HG03457 (cell line): ENCODE results near the gene GTF2H4.
"Not testable (repeated sequence)": the region's sequence is repeated elsewhere in the genome, so short reads cannot be mapped to it uniquely, and the experiment has no call there.

Experiments
- ATAC-seq: cut with Tn5 transposase; IDR thresholded peaks from one replicate; pipeline ENCODE4 v1.9.1; 2021; ENCODE audit warnings: moderate number of reproducible peaks; ENCODE audit not compliant: unreplicated experiment

Gene GTF2H4

GRCh38 chr6:30893666-30894065 lies 14.3 kb upstream of the GTF2H4 start:
- ATAC-seq = no peak

- ATAC-seq = no peak
These were observed 13.6 kb upstream of the GTF2H4 start for GRCh38 chr6:30894381-30894780.

GRCh38 chr6:30894935-30895334 lies 13.1 kb upstream of the GTF2H4 start:
- ATAC-seq = no peak

GRCh38 chr6:30895343-30895742 lies 12.7 kb upstream of the GTF2H4 start:
- no peak for ATAC-seq

DNA sequence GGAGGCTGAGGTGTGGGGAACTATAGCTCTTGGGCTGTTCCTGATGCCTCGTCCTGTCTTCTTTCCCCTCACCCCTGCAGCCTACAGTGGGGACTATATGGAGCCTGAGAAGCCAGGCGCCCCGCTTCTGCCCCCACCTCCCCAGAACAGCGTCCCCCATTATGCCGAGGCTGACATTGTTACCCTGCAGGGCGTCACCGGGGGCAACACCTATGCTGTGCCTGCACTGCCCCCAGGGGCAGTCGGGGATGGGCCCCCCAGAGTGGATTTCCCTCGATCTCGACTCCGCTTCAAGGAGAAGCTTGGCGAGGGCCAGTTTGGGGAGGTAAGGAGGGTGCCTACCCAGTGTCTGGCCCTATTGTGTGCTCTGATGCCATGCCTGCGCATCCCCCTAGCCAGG lies 11.5 kb upstream of the GTF2H4 start:
- no peak for ATAC-seq

GRCh38 chr6:30897882-30898281 lies 10.1 kb upstream of the GTF2H4 start:
- no peak for ATAC-seq

GRCh38 chr6:30898750-30899360 lies 9.2 kb upstream of the GTF2H4 start:
- ATAC-seq = no peak

DNA sequence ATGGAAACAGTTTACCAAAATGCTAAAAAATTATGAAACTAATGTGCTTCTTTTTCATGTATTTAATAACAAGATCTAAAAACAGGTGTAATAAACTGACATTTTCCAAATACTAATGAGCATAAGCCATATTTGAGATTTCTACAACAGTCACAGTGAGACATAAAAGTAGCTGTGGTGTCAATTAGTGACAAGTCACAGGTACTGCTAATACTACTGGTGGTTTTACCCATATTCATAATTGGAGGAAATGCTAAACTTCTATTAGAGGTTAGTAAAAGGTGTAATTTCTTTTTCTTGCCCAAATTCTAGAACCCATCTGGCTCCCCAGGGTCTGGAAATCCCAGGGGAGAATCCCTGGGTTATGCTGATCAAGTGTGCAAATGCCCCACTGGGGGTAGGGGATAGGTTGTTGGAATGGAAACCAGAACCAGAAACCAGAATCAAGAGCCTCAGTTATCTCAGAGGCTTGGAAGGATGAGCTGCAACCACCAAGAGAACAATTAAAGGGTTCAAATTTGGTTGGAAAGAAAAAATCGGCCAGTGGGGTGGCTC lies 7.1 kb upstream of the GTF2H4 start:
- no peak for ATAC-seq

DNA sequence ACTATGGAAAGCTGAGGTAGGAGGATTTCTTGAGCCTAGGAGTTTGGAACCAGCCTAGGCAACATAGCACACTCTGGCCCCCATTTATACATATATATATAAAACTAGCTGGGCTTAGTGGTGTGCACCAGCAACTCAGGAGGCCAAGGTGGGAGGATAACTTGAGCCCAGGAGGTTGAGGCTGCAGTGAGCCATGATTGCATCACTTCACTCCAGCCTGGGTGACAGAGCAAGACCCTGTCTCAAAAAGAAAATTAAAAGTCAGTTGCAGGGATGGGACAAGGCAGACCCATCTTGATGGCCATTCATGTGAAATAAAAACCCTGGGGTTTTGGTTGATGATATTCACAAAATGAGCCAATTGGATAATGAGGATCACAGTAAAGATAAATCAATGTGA lies 6.6 kb upstream of the GTF2H4 start:
- no peak for ATAC-seq

DNA sequence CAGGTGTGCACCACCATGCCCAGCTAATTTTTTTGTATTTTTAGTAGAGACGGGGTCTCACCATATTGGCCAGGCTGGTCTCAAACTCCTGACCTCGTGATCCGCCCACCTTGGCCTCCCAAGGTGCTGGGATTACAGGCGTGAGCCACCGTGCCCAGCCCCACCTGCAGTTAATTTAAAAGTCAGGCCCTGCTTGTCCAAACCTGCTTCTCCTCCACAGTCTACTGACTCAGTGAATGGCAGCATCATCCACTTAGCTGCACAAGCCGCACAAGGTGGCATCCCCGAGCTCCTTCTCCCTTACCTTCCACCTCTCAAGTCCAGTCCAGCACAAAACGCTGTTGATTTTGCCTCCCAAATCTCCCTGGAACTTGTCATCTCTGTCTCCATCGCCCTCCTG lies 5.8 kb upstream of the GTF2H4 start:
- not testable (repeated sequence) for ATAC-seq

- ATAC-seq = no peak
These were observed 5.3 kb upstream of the GTF2H4 start for GRCh38 chr6:30902709-30903108.

GRCh38 chr6:30903236-30903635 lies 4.8 kb upstream of the GTF2H4 start:
- no peak for ATAC-seq

DNA sequence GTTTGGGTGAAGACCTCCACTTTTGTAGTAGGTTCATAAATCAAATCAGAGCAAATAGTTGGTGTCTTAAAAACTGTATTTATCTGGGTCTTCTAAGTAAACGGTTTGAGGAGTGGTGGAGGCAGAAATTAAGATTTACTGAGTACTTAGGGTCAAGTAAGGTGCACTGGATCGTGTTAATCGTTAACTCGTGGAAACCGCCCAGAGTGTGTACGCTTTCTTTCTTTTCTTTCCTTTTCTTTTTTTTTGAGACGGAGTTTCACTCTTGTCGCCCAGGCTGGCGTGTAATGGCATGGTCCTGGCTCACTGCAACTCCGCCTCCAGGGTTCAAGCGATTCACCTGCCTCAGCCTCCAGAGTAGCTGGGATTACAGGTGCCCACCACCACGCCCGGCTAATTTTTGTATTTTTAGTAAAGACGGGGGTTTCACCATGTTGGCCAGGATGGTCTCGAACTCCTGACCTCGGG lies 683 bp upstream of the GTF2H4 start:
- ATAC-seq = not testable (repeated sequence)

GRCh38 chr6:30908700-30909099 lies 693 bp downstream of the GTF2H4 start:
- ATAC-seq = no peak

DNA sequence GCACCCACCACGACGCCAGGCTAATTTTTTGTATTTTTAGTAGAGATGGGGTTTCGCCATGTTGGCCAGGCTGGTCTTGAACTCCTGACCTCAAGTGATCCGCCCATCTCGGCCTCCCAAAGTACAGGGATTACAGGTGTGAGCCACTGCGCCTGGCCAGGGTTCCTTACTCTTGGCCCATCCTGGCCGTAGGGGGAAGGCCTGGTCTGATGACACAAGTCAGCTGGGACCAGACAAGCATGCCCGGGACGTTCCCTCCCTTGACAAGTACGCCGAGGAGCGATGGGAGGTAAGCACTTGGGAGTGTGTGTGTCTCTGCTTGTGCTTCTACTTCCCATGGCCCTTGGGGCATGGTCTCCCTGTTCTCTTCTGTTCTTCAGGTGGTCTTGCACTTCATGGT lies 2.5 kb downstream of the GTF2H4 start:
- ATAC-seq = not testable (repeated sequence)

- no peak for ATAC-seq
These were observed 4.9 kb downstream of the GTF2H4 start for GRCh38 chr6:30912746-30913520.

DNA sequence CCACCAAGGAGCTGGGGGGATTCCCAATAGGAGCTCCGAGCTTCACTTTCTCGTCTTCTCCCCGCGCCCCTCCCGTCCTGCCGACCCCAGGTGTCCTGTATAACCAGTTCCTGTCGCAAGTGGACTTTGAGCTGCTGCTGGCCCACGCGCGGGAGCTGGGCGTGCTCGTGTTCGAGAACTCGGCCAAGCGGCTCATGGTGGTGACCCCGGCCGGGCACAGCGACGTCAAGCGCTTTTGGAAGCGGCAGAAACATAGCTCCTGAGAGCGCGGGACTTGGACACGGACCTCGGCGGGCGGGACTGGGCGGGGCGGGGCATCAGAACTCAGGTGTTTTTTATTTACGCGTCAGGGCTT lies 5.7 kb downstream of the GTF2H4 start:
- ATAC-seq = peak; percentile 4

- ATAC-seq = peak; percentile 63
These were observed 6.3 kb downstream of the GTF2H4 start, which contains the start of gene VARS2 for GRCh38 chr6:30914076-30914853. Gene VARS2 (plus strand): TSS chr6:30914238. CDS start chr6:30914837, 599 bp downstream.

DNA sequence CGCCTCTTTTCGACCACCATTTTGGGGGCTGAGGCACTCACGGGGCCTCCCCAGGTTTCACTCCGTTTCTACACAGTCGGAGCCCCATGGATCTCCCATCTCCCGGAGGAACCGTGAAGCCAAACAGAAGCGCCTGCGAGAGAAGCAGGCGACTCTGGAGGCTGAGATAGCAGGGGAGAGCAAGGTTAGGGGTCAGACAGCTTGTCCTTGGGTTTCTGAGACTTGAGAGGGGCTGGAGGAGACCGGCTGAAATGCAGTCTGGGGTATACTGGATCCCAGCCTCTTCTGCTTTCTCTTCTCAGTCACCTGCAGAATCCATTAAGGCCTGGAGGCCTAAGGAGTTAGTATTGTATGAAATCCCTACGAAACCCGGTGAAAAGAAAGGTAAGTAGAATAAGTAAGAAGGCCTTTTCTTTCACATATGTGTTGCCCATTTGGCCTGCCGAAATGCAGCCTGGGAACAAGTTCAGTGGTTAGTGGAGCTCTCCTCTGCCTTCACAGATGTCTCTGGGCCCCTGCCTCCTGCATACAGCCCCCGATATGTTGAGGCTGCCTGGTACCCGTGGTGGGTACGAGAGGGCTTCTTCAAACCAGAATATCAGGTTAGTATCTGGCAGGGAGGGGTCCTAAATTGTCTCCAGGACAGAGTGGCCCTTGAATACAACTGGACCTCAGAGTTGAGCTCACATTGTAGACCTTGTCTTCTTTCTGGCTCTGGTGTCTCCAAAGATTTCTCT lies 7.0 kb downstream of the GTF2H4 start:
- ATAC-seq = no peak

GRCh38 chr6:30915591-30915946 lies 7.6 kb downstream of the GTF2H4 start:
- no peak for ATAC-seq

- no peak for ATAC-seq
These were observed 9.0 kb downstream of the GTF2H4 start for GRCh38 chr6:30917041-30917440.
